Measurements from ENCODE around the gene MRC1.

- TF ChIP-seq NRF1 (IDR thresholded peaks at IDR 0.05; ENCODE audit: low read depth, low read length): no peak
- TF ChIP-seq POLR2A (IDR thresholded peaks at IDR 0.05; ENCODE audit: control extremely low read depth in 1 of 2, low read depth in 2 of 2, low read length in 2 of 2): no peak
- no peak for TF ChIP-seq RAD21 (IDR thresholded peaks at IDR 0.05 in 1 of 2, conservative IDR thresholded peaks at IDR 0.05 in 1 of 2; ENCODE audit: low read depth in 2 of 2, low read length in 2 of 2)
- no peak for TF ChIP-seq JUND (IDR thresholded peaks at IDR 0.05; ENCODE audit: low read length)
- no peak for TF ChIP-seq EZH2 (IDR thresholded peaks at IDR 0.05; ENCODE audit: low read depth, low read length, severe bottlenecking)
- TF ChIP-seq USF2 (IDR thresholded peaks at IDR 0.05; ENCODE audit: low read length): no peak
- TF ChIP-seq CTCF (IDR thresholded peaks at IDR 0.05; ENCODE audit: control extremely low read depth in 1 of 3, insufficient read depth in 1 of 3, low read depth in 1 of 3, low read length in 3 of 3): no peak
- TF ChIP-seq SP1 (IDR thresholded peaks at IDR 0.05; ENCODE audit: low read depth, low read length): no peak
- no peak for TF ChIP-seq EGR1 (IDR thresholded peaks at IDR 0.05; ENCODE audit: borderline replicate concordance, low read depth, low read length)
- TF ChIP-seq RFX5 (IDR thresholded peaks at IDR 0.05; ENCODE audit: borderline replicate concordance, low read depth, low read length): no peak
- TF ChIP-seq SAP30 (IDR thresholded peaks at IDR 0.05; ENCODE audit: insufficient read depth, insufficient replicate concordance, low read length): no peak
These were observed 16.2 kb upstream of the MRC1 start for GRCh38 chr10:17792991-17793390.
